HG03558 (cell line): ENCODE data around the gene HDGFL3.
"Not testable (repeated sequence)": the region's sequence is repeated elsewhere in the genome, so short reads cannot be mapped to it uniquely, and the experiment has no call there.

ENCODE experiments used
- ATAC-seq: cut with Tn5 transposase; IDR thresholded peaks from one replicate; pipeline ENCODE4 v1.9.1; 2021; ENCODE audit warnings: moderate number of reproducible peaks; ENCODE audit not compliant: unreplicated experiment; ENCODE audit errors: extremely low read depth

HDGFL3 gene

DNA sequence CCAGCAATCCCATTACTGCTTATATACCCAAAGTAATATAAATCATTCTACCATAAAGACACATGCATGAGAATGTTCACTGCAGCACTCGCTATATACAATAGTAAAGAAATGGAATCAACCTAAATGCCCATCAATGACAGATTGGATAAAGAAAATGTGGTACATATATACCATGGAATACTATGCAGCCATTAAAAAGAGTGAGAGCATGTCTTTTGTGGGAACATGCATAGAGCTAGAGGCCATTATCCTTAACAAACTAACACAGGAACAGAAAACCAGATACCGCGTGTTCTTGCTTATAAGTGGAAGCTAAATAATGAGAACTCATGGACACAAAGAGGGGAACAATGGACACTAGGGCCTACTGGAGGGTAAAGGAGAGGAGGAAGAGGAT is 65.5 kb downstream of the HDGFL3 start:
- not testable (repeated sequence) for ATAC-seq

- ATAC-seq, result no peak
These were observed 74.6 kb downstream of the HDGFL3 start for GRCh38 chr15:83132861-83133523.

GRCh38 chr15:83129791-83130190 is 77.8 kb downstream of the HDGFL3 start:
- no peak for ATAC-seq

DNA sequence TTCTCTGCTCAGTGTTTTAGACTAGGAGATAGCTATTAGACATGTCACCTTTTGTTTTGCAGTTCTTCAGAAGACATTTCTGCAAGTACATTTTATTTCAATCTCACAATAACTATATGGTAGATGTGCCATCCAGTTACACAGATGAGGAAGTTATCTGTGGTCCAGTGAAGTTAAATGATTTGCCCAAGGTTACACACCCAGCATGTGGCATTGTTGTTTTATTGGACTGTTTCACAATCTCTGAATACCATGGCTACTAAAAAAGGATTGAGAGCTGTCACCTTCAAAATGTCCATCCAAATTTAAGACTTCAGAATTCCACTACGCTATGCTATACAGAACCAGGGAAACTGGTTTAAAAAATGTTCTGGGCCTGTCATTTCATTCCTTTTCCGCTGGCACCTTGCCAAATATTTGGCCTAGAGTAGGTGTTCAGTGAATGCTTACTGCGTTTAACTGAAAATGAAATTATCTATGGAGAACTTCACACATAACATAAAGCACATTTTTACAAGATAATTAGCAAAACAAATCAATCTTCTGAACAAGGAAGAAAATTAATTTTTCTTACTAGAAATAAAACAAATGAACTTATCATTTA is 80.0 kb downstream of the HDGFL3 start:
- ATAC-seq, result no peak

GRCh38 chr15:83123529-83123928 is 84.1 kb downstream of the HDGFL3 start:
- no peak for ATAC-seq

DNA sequence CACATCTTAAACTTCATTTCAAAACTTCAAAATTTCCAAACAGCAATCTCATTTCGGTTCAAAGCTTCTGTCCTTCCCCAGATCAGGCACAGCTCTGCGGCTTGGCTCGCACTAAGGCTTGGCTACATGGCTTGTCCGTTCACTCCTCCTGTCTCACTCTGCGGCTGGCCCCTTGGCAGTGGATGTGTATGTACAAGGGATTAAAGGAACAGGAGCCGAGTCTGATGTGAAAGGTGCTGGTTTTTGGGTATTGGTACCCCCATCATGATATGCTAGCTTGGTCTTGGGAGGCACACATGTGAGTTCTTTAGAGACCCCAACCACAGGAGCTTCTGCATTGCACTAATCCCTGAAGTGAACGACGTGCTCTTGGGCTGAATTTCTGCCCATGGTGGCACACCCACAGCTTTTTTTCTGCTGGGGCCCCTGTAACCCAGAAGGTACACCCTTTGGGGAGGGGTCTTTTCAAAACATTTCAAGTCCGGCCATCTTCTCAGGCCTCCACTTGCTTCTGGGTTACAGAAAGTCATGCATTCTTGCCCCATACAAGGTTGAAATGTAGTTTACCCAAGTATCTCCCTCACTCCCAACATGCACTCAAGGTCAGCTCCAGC is 87.5 kb downstream of the HDGFL3 start:
- no peak for ATAC-seq

GRCh38 chr15:83118968-83119367 is 88.7 kb downstream of the HDGFL3 start:
- no peak for ATAC-seq

DNA sequence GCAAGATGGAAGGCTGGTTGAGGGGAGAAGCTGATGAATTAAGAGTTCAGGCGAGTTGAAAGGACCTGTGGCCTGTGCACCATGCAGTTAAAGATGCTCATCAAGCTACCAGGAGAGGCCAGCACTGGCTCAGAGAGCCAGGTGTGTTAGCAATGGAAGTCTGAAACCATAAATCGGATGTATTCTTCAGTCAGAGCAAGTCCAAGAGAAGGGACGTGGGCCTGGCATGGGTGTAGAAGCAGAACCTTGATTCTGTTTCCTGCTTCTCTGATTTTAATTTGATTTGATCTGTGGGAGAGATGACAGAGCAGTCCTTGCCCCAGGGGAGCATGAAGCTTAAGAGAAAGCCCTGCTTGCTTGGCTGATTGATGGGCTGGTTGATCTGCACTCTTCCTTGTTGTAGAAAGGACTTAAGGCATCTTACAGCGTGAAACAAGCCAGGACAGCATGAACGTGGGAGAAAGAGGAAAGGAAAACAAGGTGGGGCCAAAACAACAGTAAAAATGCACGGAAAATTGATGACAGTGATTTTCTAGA is 89.3 kb downstream of the HDGFL3 start:
- ATAC-seq, result no peak

GRCh38 chr15:83115831-83116565 is 91.6 kb downstream of the HDGFL3 start:
- ATAC-seq, result no peak

GRCh38 chr15:83115410-83115809 is 92.2 kb downstream of the HDGFL3 start:
- no peak for ATAC-seq

- no peak for ATAC-seq
These were observed 92.8 kb downstream of the HDGFL3 start for GRCh38 chr15:83114856-83115255.

GRCh38 chr15:83113881-83114674 is 93.5 kb downstream of the HDGFL3 start:
- ATAC-seq, result no peak

DNA sequence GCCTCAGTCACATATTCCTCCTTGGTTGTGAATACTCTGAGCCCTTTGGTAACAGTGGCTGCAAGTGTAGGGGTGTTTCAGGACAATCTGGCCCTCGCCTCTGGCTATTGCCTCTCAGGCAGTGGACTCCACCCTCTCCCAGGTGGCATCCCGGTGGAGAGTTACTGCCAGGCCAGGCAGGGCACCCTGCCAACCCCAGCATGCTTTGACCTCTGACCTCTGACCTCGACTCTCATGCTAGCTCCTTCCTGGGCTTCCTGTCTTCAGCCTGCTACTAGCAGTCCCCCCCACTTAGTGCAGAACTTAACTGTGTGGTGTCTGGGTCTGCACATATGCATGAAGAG is 94.7 kb downstream of the HDGFL3 start:
- ATAC-seq, result no peak

DNA sequence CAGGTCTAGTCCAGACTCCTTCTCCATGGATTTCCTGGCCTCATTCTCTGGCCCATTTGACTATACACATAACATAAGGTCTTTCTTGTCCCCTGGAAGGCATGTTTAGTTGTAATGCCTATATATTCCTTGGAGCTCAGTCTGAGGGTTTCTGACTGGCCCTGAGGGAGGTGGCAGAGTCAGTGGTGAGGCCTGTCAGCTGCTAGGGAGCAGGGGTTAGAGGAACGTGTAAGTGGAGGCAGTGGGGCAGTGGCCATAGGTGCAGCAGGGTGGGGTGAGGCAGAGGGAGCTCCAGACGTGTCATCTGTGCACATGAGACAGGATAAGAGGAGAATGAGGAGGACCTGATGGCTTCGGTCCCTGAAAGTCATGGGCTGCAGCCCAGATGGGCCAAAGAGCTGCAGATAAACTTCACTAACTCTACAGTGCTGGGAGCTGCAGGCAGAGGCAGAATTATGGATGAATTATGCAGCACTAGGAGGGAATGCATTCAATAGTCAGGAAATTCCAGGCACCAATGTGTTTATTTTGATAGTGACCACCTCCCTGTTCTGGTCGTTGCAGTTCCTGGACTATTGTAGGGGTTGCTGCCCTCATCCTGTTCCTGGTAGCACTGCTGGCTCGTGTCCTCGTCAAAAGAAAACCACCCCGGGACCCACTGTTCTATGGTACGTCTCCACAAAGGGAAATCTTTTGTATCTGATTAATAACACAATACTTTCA is 95.2 kb downstream of the HDGFL3 start:
- ATAC-seq, result no peak

DNA sequence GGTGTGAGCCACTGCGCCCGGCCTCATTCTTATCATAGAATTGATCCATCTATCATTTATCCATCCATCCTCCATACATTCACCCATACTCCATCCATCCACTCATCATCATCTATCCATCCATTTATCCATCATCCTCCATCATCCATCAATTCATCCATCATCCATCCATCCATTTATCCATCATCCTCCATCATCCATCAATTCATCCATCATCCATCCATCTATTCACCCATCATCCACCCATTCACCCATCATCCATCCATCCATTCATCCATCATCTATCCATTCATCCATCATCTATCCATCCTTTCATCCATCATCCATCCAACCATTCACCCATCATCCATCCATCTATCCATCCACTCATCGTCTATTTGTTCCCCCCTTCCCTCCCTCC is 96.5 kb downstream of the HDGFL3 start:
- ATAC-seq, result no peak

GRCh38 chr15:83110381-83110780 is 97.2 kb downstream of the HDGFL3 start:
- no peak for ATAC-seq

DNA sequence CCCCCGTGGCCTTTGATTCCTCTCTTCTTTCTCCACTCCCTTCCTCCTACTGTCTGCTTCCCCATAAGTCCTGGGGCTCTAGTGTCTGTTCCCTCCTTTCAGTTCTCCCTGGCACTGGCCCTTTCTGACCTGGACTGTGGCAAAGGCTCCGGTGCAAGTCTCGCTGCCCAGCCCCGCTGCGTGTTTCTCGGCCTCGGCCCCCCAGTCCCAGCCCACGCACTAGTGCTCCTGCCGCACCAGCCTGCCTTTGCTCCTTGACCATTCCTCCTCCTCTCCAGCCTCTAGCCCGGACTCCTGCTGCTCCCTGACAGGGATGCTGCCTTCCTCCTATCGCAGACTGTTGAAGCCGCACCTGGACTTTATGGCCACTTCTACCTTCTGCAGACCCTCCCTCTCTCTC is 98.1 kb downstream of the HDGFL3 start:
- no peak for ATAC-seq

DNA sequence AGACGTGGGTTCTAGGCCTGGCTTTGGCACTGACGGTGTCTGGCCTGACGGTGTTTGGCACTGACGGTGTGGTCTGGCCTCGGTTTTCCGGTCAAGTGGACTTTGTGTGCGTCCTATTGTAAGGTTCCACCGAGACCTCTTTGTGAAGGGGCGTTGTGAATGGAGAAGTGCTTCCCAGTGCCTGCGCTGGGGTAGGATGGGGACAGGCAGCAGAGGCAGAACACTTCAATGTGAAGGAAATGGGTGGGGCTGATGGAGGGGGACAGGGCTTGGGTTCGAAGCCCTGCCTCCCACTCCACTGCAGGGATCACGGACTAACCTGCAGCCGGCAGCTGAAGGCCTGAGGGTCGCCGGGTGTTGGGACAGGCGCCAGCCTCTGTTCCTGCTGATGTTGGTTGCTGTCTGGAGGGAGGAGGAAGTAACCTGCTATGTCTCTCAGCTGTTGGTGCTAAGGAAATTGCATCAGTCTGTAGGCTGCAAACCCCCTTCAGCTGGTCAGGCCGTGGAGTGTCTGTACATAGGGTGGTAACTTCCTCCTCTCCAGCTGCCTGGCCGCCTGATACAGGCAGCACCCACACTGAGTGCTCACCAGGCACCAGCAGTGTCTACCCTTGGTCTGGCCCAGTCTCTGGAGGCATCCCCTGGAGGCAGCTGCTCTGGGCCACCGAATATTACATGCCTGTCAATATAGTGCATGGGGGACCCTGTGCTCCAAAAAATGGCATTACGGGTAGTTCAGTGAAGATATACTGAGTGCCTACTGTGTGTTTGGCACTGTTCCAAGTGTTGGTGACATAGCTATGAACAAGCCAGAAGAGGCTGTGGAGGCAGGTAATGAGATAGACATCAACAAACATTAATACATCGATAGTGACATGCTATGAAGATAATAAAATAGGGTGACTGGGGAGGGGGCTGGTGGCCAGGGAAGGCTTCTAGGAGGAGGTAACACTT is 99.1 kb downstream of the HDGFL3 start:
- no peak for ATAC-seq

DNA sequence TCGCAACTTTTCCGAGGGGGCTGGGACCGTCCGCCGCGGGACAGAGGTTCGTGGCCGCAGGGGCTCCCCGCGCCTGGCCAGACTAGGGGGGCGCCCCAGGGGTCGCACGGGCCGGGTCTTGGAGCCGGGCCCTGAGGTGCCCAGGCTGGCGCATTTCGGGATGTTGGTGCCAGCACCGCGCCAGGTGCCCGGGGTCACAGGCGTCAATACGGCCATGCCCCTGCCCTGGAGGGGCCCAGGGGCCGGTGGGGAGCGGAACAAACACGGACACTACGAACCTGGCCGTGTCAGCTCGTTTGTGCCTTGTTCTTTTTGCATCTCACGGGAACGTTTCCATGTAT is 99.8 kb downstream of the HDGFL3 start:
- no peak for ATAC-seq
